SU-DHL-6 (cell line): ENCODE measurements around the gene NR1I3.

Experiments used
- H2AFZ ChIP-seq: fragments of 200-600 bp; sonication (generic); 2 replicates; pipeline ENCODE4 v1.6.1; 2014; ENCODE audit warnings: low read depth, mild to moderate bottlenecking, moderate library complexity, mixed read lengths, antibody characterized with exemption, low read length; ENCODE audit not compliant: severe bottlenecking
- H3F3A ChIP-seq: fragments of 200-600 bp; shearing (Covaris generic); 2 replicates; pipeline ENCODE4 v1.6.0; 2016; ENCODE audit warnings: antibody characterized with exemption, mild to moderate bottlenecking; ENCODE audit not compliant: insufficient read depth
- H3K27ac ChIP-seq: fragments of 200-600 bp; sonication (generic); 2 replicates; pipeline ENCODE4 v1.5.1; 2016; ENCODE audit warnings: low read depth, mild to moderate bottlenecking, low read length, moderate library complexity, mixed read lengths
- H3K27me3 ChIP-seq: fragments of 200-600 bp; sonication (generic), shearing (Covaris generic); 2 replicates; pipeline ENCODE4 v1.6.0; 2014; ENCODE audit warnings: mild to moderate bottlenecking, low read length
- H3K36me3 ChIP-seq: fragments of 200-600 bp; sonication (generic); 2 replicates; pipeline ENCODE4 v1.6.1; 2014; ENCODE audit warnings: mild to moderate bottlenecking, low read length, mixed read lengths
- H3K4me2 ChIP-seq: fragments of 300-600, 200-600 bp; shearing (Covaris generic), sonication (generic); 2 replicates; pipeline ENCODE4 v1.6.0; 2014; ENCODE audit warnings: low read length, low read depth, mild to moderate bottlenecking; ENCODE audit not compliant: poor library complexity, severe bottlenecking
- H3K4me3 ChIP-seq: fragments of 200-600 bp; sonication (generic); 2 replicates; pipeline ENCODE4 v1.5.1; 2014; ENCODE audit warnings: antibody characterized with exemption, low read length, mild to moderate bottlenecking, mixed read lengths; ENCODE audit not compliant: insufficient read depth, poor library complexity, severe bottlenecking
- H3K79me2 ChIP-seq: fragments of 200-600 bp; sonication (generic); 2 replicates; pipeline ENCODE4 v1.6.1; 2014; ENCODE audit warnings: mild to moderate bottlenecking, low read length, moderate library complexity; ENCODE audit not compliant: insufficient read depth
- H3K9ac ChIP-seq: fragments of 200-600 bp; sonication (generic); 2 replicates; pipeline ENCODE4 v1.7.0; 2014; ENCODE audit warnings: mild to moderate bottlenecking, low read length
- H3K9me2 ChIP-seq: fragments of 200-600 bp; sonication (generic); replicated peaks from 2 replicates; pipeline ENCODE4 v1.6.1; 2014; ENCODE audit warnings: low read length; ENCODE audit not compliant: insufficient read depth
- H3K9me3 ChIP-seq: fragments of 200-600 bp; sonication (generic); 2 replicates; pipeline ENCODE4 v1.6.1; 2014; ENCODE audit warnings: low read length, mixed read lengths; ENCODE audit not compliant: insufficient read depth
- H4K20me1 ChIP-seq: fragments of 200-600 bp; sonication (generic); 2 replicates; pipeline ENCODE4 v1.6.1; 2014; ENCODE audit warnings: low read depth, mild to moderate bottlenecking, antibody characterized with exemption, low read length, moderate library complexity, mixed read lengths
- CTCF ChIP-seq: fragments of 200-600 bp; sonication (generic); IDR thresholded peaks from one replicate; pipeline ENCODE4 v1.5.1; 2017; ENCODE audit warnings: antibody characterized with exemption, mild to moderate bottlenecking, low read length, moderate library complexity; ENCODE audit not compliant: insufficient read depth, poor library complexity, severe bottlenecking
- EZH2phosphoT487 ChIP-seq: fragments of 200-600 bp; sonication (generic), shearing (Covaris generic); conservative IDR thresholded peaks from 2 replicates; pipeline ENCODE4 v1.6.1; 2018; ENCODE audit warnings: mild to moderate bottlenecking, antibody characterized with exemption, low read length, moderate library complexity, mixed read lengths

NR1I3 gene

GRCh38 chr1:161238039-161238473, at the start of gene NR1I3:
TSS of gene NR1I3 (minus strand) at chr1:161238203. CDS start at chr1:161236565, 1,638 bp downstream.
- no peak within 1 kb of the TSS for H3K4me2 ChIP-seq
- no peaks in the 10 kb centered on the region for H4K20me1 ChIP-seq
- TF ChIP-seq EZH2phosphoT487 = no peak
- TF ChIP-seq CTCF = no peak
- no peaks in the 10 kb centered on the region for H3K27me3 ChIP-seq
- H2AFZ ChIP-seq = no peak within 1 kb of the TSS
- no peaks in the 10 kb centered on the region for H3K36me3 ChIP-seq
- H3K79me2 ChIP-seq = no peaks in the 10 kb centered on the region
- H3K4me3 ChIP-seq = no peak within 1 kb of the TSS
- no peaks in the 10 kb centered on the region for H3K9me2 ChIP-seq
- H3K27ac ChIP-seq = no peak within 1 kb of the TSS
- H3K9me3 ChIP-seq = no peaks in the 10 kb centered on the region
- H3F3A ChIP-seq = no peaks in the 10 kb centered on the region
- H3K9ac ChIP-seq = no peak within 1 kb of the TSS

- no peaks in the 10 kb centered on the region for H3K9me3 ChIP-seq
- H2AFZ ChIP-seq = no peak overlapping the region
- TF ChIP-seq CTCF = no peak
- TF ChIP-seq EZH2phosphoT487 = no peak
- H3K36me3 ChIP-seq = no peaks in the 10 kb centered on the region
- no peak overlapping the region for H3K27ac ChIP-seq
- no peak overlapping the region for H3K9ac ChIP-seq
- H3K27me3 ChIP-seq = no peaks in the 10 kb centered on the region
- H3K79me2 ChIP-seq = no peaks in the 10 kb centered on the region
- no peak overlapping the region for H3K4me3 ChIP-seq
- H4K20me1 ChIP-seq = no peaks in the 10 kb centered on the region
- no peak overlapping the region for H3K4me2 ChIP-seq
- H3K9me2 ChIP-seq = no peaks in the 10 kb centered on the region
- H3F3A ChIP-seq = peaks cover 3% of the 10 kb centered on the region; the same call in 1 of the 2 replicates
These were observed 49.6 kb upstream of the NR1I3 start for GRCh38 chr1:161287482-161288054.

GRCh38 chr1:161285521-161285920, 47.5 kb upstream of the NR1I3 start:
- H3K36me3 ChIP-seq = no peaks in the 10 kb centered on the region
- H3K27ac ChIP-seq = no peak overlapping the region
- no peaks in the 10 kb centered on the region for H3K9me3 ChIP-seq
- H3K79me2 ChIP-seq = no peaks in the 10 kb centered on the region
- no peak overlapping the region for H3K4me2 ChIP-seq
- no peak overlapping the region for H3K4me3 ChIP-seq
- no peaks in the 10 kb centered on the region for H3K9me2 ChIP-seq
- no peaks in the 10 kb centered on the region for H4K20me1 ChIP-seq
- no peak overlapping the region for H2AFZ ChIP-seq
- H3K9ac ChIP-seq = no peak overlapping the region
- TF ChIP-seq CTCF (no peak), EZH2phosphoT487 (no peak)
- no peaks in the 10 kb centered on the region for H3F3A ChIP-seq
- no peaks in the 10 kb centered on the region for H3K27me3 ChIP-seq
